DOHH2 (cell line): ENCODE results near the gene PLIN1.

ENCODE experiments used
- H3F3A ChIP-seq: fragments of 200-600 bp; sonication (generic), shearing (Covaris generic); 2 replicates; pipeline ENCODE4 v1.6.0; 2016; ENCODE audit warnings: antibody characterized with exemption, mild to moderate bottlenecking; ENCODE audit not compliant: control insufficient read depth, insufficient read depth
- H3K27ac ChIP-seq: fragments of 200-600 bp; sonication (generic); 2 replicates; pipeline ENCODE4 v1.5.1; 2014; ENCODE audit warnings: low read depth, mild to moderate bottlenecking, low read length, moderate library complexity
- H3K27me3 ChIP-seq: fragments of 200-600 bp; sonication (generic); 2 replicates; pipeline ENCODE4 v1.6.1; 2014; ENCODE audit warnings: mild to moderate bottlenecking, low read length, mixed read lengths; ENCODE audit not compliant: control insufficient read depth
- H3K36me3 ChIP-seq: fragments of 200-600 bp; sonication (generic); 2 replicates; pipeline ENCODE4 v1.6.1; 2014; ENCODE audit warnings: mild to moderate bottlenecking, low read length, moderate library complexity, mixed read lengths; ENCODE audit not compliant: control insufficient read depth
- H3K4me1 ChIP-seq: fragments of 200-600 bp; sonication (generic); 2 replicates; pipeline ENCODE4 v1.6.1; 2014; ENCODE audit warnings: mild to moderate bottlenecking, low read length, mixed read lengths; ENCODE audit not compliant: control insufficient read depth
- H3K4me2 ChIP-seq: fragments of 200-600 bp; sonication (generic); 2 replicates; pipeline ENCODE4 v1.6.0; 2014; ENCODE audit warnings: mild to moderate bottlenecking, low read length, moderate library complexity
- H3K4me3 ChIP-seq: fragments of 200-600 bp; sonication (generic); 2 replicates; pipeline ENCODE4 v1.5.1; 2014; ENCODE audit warnings: mild to moderate bottlenecking, low read length, mixed read lengths
- H3K79me2 ChIP-seq: fragments of 200-600 bp; sonication (generic); 2 replicates; pipeline ENCODE4 v1.6.1; 2014; ENCODE audit warnings: mild to moderate bottlenecking, low read length, mixed read lengths; ENCODE audit not compliant: control insufficient read depth
- H3K9me2 ChIP-seq: fragments of 200-600 bp; sonication (generic); replicated peaks from 2 replicates; pipeline ENCODE4 v1.6.1; 2014; ENCODE audit warnings: mild to moderate bottlenecking, low read length, mixed read lengths; ENCODE audit not compliant: control insufficient read depth
- H3K9me3 ChIP-seq: fragments of 200-600 bp; sonication (generic); 2 replicates; pipeline ENCODE4 v1.6.1; 2014; ENCODE audit warnings: antibody characterized with exemption, low read length, mixed read lengths; ENCODE audit not compliant: control insufficient read depth, insufficient read depth
- H4K20me1 ChIP-seq: fragments of 200-600 bp; sonication (generic); 2 replicates; pipeline ENCODE4 v1.6.0; 2014; ENCODE audit warnings: low read depth, mild to moderate bottlenecking, antibody characterized with exemption, low read length, moderate library complexity; ENCODE audit not compliant: control insufficient read depth, insufficient read depth
- CTCF ChIP-seq: fragments of 200-600 bp; sonication (generic); IDR thresholded peaks from one replicate; pipeline ENCODE4 v1.5.1; 2014; ENCODE audit warnings: antibody characterized with exemption, mild to moderate bottlenecking, low read depth, low read length; ENCODE audit not compliant: poor library complexity, severe bottlenecking
- EZH2phosphoT487 ChIP-seq: fragments of 200-600 bp; sonication (generic); IDR thresholded peaks from 2 replicates; pipeline ENCODE4 v1.6.1; 2017; ENCODE audit warnings: borderline replicate concordance, mild to moderate bottlenecking, antibody characterized with exemption, low read length, moderate library complexity, mixed read lengths

PLIN1 gene

GRCh38 chr15:89633585-89633984 lies 45.6 kb downstream of the PLIN1 start:
- Histone ChIP-seq H3K4me1 (no peaks in the 10 kb centered on the region), H4K20me1 (no peaks in the 10 kb centered on the region), H3K27me3 (no peaks in the 10 kb centered on the region), H3K27ac (no peak overlapping the region), H3K79me2 (no peaks in the 10 kb centered on the region), H3K36me3 (peaks cover 34% of the 10 kb centered on the region), H3K9me2 (no peaks in the 10 kb centered on the region), H3K4me3 (no peak overlapping the region), H3F3A (no peaks in the 10 kb centered on the region), H3K4me2 (no peak overlapping the region), H3K9me3 (no peaks in the 10 kb centered on the region)
- TF ChIP-seq EZH2phosphoT487 (no peak), CTCF (no peak)

- TF ChIP-seq CTCF (no peak), EZH2phosphoT487 (no peak)
- Histone ChIP-seq H3F3A (no peaks in the 10 kb centered on the region), H3K9me3 (no peaks in the 10 kb centered on the region), H3K9me2 (no peaks in the 10 kb centered on the region), H3K4me3 (no peak overlapping the region), H3K27me3 (no peaks in the 10 kb centered on the region), H3K36me3 (peaks cover 42% of the 10 kb centered on the region), H3K4me2 (no peak overlapping the region), H3K27ac (no peak overlapping the region), H3K79me2 (no peaks in the 10 kb centered on the region), H3K4me1 (no peaks in the 10 kb centered on the region), H4K20me1 (no peaks in the 10 kb centered on the region)
These were observed 46.4 kb downstream of the PLIN1 start for GRCh38 chr15:89632563-89633430.

GRCh38 chr15:89631902-89632264 lies 47.3 kb downstream of the PLIN1 start:
- TF ChIP-seq EZH2phosphoT487 (no peak), CTCF (no peak)
- Histone ChIP-seq H3K9me3 (no peaks in the 10 kb centered on the region), H3K27ac (no peak overlapping the region), H3F3A (no peaks in the 10 kb centered on the region), H4K20me1 (no peaks in the 10 kb centered on the region), H3K9me2 (no peaks in the 10 kb centered on the region), H3K27me3 (no peaks in the 10 kb centered on the region), H3K4me3 (no peak overlapping the region), H3K4me2 (no peak overlapping the region), H3K36me3 (peaks cover 51% of the 10 kb centered on the region), H3K4me1 (no peaks in the 10 kb centered on the region), H3K79me2 (no peaks in the 10 kb centered on the region)
